Stimulated activated CD8-positive, alpha-beta memory T cell treated with anti-CD3 and anti-CD28 coated beads, Interleukin-7, amount 100 ng/mL, for 4 hours (primary cell): ENCODE data around the gene SSBP3.

Experiments used
- DNase-seq, 2 donors: peaks; one replicate each; pipeline ENCODE4 v3.0.0-alpha.2; 2020; ENCODE audit warnings: low read depth in 2 of 2

The SSBP3 gene

DNA sequence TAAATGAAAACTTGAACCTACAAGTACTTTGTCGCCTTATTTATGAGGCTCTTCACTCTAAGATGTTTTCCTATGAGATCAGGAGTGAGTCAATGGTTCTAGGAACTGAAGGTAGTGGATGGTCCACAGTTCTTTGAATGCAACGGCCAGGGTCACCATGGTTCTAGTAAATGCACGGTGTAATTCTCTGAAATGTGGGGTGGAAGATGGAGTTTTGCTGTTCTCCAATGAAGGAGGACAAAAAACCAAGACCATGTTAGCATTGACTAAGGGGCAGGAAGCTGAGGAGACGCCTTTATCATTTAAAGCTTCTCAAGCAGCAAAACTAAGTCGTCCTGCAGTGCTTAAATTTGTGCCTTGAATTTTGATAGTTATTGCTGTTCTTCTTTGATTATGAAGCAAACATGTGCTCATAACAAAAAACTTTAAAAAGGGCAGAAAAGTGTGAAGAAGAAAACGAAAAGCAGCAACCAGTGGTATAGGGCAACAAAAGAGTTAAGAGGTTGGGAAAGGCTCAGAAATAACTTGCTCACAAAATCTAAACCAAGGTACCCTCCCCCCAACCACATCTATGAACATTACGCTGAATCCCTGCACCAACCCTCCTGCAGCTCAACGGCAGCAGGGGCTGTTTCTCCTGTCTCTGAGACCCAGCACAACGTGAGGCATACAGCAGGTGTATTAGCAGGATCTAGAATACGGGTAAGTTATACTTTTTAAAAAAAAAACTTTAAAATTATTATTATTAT lies 121.2 kb downstream of the SSBP3 start:
- peak in 1 of 2 donors; percentile 25 for DNase-seq

DNA sequence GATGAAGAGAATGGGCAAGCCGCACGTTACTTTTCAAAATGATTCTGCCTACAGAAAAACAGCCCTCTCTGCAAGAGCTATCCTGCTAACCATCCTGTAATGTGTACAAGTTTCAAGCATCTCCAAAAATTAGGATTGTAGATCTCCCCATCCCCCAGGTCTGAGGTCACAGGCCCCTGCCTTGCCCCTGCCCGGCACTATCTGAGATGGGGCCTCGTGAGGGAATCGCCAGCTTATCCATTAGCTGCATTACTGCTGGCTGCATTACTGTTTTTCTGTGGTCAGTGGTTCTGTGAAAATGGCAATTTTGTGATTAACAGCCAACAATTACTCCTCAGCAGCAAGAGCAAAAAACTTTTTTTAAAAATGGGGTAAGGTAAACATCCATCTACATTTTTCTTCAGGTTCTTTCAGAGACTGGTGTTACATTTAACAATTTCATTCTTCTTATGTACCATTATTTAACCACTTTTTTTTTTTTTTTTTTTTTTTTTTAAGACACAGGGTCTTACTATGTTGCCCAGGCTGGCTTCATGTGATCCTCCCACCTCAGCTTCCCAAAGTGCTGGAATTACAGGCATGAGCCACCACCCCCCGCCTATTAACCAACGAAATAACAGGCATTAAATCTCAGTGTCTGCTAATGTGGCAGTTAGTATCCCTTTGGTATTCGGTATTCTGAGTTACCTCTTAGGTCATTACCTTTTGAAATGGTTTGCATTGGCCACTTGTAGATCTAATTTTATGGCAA lies 122.4 kb downstream of the SSBP3 start:
- DNase-seq = no peak

DNA sequence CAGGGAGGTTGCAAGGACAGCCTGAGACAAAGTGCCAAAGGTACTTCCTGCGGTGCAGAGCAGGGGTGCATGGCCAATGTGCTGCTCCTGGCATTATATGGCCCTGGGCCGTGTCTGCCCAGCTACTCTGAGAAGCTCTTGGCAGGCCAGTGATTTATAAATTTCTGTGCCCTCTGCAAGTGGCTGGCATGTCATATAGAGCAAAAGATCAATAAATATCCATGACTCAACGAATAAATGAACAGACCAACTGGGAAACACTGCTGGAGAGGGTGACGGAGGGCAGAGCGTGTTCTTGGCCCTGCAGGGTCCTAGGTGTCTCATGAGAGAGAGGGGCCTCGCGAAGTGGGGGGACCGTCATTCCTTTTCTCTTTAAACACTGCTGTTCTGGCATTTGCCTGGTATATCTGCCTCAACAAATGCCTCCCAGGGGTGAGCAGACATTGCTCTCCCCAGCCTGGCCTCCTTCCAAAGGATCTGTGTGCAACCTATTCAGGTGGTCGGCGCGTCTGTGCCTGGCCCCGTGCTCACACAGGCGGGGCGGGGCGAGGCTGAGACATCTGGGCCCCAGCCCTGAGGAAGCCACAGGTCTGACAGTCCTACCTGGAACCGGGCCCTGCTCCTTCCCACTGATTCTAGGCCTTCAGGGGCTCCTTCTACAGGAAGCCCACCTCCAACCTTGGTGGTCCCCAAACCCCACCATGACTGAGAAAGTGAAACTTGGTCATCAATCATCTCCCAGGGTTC lies 123.9 kb downstream of the SSBP3 start:
- no peak for DNase-seq

DNA sequence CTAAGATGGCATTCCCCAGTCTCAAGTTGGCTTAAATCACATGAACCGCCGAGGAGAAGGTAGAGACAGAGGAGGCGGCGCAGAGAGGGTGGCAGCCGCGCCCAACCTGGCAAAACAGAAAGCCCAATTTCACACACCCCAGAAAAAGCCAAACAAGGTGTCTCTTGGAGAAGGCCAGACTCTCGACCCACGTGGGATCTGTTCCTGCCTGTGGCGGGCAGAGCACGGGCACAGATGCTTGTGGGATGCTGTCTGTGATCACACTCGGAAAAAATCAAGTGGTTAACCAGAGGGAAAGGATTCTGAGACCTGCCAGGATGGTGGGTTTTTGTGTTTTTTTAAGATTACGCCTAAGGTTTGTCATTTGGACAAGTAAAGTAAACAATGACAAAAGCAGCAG lies 125.5 kb downstream of the SSBP3 start:
- DNase-seq = no peak

GRCh38 chr1:54279457-54279856 lies 126.7 kb downstream of the SSBP3 start:
- DNase-seq = no peak

DNA sequence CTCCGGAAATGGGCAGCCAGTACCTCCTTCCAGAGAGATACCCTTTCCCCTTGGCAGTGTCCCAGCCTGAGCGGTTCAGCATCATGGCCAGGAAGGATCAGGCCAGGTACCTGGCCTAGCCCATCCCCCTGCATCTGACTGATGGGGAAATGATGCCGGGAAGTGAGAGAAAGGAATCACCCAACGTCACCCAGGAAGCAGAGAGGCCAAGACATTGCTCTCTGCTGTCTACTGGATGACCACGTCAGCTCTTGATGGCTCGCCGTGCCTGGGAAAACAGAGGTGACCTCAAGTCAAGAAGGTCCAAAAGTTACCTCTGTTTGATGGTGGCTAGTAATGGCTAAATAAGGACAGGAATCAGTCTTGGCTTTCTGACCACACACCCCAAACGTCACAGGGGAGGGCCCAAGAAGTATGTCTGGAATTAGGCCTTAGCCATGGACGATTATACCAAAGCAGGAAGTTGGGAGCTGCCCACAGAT lies 127.2 kb downstream of the SSBP3 start:
- no peak for DNase-seq

DNA sequence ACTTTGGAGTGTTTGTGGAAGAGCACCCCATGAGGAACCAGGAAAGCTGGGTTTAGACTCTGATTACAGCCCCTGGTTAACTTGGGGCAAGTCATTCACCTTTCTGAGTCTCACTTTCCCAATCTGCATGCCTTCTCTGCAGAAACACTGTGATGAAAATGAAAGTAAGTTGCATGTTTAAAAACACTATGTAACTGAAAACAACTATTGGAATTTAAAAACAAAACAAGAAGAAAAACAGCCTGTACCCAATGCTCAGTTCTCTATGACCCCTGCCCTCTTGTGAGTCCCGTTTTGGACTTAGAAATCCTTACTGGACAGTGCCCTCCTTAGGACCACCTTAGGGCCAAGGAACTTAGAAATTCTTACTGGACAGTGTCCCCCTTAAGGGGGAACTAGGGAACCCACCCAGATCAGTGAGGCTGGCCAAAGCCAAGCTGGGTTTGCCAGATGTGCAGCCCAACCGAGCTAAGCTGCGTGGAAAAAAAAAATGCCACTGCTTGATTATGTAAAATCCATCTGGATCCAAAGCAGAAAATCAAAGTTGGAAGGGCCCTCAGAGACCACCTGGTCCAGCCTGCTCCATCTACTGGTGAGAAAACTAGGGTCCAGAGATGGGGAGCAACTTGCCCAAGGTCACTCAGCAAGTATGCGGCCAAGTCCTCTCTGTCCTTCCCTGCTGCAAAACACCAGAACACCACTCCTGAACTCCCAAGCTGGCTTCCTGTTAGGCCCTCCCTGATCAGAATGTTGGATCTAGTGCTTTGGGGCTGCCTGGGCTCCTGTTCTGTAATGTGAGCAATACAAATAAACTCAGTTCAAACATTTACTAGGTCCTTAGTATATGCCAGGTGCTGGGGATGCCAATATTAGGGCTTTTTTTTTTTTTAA lies 128.5 kb downstream of the SSBP3 start:
- no peak for DNase-seq

DNA sequence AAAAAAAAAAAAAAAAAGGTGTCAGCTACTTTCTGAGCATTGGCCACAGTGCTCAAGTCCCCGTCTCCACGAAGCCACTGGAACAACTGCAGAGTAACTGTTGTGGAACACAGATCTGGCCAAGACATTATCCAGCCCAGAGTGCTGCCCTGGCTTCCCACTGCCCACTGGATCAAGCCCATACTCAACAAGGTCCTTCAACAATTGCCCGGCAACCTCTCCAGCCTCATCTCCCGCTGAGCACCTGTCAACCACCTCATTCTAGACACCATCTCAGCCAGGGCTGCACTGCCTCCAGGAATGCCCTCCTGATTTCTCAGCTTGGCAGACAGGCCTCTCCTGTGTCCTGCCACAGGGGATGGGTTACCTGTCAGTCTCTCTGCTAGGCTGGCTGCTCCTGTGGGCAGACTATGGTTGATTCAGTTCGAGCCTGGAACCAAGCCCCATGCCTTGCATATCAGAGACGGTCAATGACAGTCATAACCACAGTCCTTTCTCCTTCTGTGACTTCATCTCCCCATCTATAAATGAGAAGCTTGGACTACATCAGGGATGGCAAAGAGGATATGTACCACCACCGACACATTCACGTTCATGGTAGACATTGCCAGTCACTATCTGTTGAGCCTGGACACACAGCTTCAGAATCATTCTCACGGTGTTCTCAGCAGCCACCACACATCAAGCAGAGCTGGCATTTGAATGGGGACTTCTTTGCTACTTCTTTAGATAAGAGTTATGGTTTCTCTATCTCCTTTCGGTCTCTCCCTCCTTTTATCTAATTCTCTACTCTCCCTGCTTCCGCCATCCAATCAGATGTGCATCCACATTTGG lies 129.4 kb downstream of the SSBP3 start:
- DNase-seq = no peak

DNA sequence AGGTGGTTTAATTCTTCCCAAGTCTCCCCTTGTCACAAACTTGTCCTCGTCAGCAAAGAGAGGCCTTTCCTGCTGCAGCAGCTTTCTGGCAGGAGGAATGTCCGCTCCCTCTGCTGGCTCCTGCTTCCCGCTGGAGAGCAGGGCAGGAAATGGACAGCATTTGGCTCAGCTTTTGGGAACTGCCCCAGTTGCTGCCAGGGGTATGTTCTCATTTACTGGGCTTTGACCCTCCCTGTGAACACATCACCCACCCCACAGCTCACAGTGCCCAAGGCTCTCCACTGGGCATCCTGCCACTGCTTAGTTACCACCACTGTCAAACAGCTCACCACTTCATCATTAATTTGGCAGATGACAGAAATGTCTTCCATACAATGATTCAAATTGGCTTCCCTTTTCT lies 130.8 kb downstream of the SSBP3 start:
- DNase-seq = no peak

GRCh38 chr1:54274881-54275280 lies 131.3 kb downstream of the SSBP3 start:
- DNase-seq = no peak

GRCh38 chr1:54274448-54274847 lies 131.7 kb downstream of the SSBP3 start:
- no peak for DNase-seq

DNA sequence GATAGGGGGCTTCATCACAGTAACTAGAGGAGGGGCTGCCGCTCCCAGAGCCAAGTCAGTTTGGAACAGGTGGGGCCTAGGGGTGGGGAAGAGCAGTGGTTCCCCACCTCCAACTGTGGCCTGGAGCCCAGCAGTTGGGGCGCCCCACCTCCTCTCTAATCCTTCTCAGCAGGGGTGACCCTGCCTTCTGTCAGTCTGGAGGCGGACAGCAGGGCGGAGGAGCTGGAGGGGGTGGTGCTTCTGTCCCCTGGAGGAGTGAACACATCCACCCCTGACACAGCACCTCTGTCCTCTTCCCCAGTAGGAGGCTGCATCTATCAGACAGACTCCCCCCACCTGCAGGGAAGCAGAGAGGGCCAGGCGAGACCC lies 132.4 kb downstream of the SSBP3 start:
- no peak for DNase-seq

- DNase-seq = no peak
These were observed 133.0 kb downstream of the SSBP3 start for GRCh38 chr1:54273092-54273794.

DNA sequence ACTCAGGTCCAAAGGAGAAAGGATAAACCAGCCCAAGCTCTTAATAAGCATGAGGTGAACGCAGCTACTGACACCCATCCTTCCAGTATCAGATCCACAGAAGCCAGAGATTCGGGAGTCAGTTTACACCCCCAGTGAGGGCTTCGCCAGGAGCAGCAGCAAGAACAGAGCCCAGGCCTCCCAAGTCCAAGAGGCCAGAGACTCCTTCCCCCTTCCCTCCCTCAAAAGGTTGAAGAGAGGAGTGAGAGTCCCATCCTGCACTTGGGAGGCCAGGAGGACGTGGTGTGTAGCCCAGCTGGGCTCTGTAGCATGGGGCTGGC lies 133.5 kb downstream of the SSBP3 start:
- DNase-seq = no peak

GRCh38 chr1:54272134-54272533 lies 134.1 kb downstream of the SSBP3 start:
- no peak for DNase-seq

DNA sequence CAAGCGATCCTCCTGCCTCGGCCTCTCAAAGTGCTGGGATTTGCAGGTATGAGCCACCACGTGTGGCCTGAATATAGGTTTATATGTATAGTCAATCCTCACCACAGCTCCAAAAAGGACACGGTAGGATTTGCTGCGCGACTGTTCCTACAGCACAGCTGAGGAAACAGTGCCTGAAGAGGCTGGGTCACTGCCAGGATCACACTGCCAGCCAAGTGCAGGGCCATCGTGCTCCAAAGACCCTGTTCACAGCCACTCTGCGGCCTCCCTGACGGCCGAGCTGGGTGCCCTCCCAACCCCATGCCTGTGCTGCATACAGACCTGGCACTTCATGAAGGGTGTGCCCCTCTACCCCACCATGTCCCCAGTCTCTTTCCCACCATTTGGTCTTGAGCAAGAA lies 134.9 kb downstream of the SSBP3 start:
- DNase-seq = no peak

DNA sequence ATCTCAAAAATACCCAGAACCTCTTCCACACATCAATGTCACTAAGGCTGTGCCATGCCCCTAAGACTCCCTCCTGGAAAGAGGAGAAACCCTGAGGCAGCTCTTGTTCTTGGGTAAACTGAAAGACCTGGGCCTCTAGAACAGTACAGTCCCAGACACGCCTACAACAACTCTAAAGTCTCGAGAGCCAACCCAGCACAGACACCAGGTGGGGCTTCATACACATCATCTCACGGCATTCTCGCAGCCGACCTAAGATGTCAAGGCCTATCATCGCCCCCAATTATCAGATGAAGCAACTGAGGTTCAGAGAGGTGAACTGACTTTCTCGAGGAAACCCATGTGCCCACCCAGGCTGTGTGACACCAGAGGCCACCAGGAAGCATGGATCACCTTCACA lies 135.7 kb downstream of the SSBP3 start:
- no peak for DNase-seq

DNA sequence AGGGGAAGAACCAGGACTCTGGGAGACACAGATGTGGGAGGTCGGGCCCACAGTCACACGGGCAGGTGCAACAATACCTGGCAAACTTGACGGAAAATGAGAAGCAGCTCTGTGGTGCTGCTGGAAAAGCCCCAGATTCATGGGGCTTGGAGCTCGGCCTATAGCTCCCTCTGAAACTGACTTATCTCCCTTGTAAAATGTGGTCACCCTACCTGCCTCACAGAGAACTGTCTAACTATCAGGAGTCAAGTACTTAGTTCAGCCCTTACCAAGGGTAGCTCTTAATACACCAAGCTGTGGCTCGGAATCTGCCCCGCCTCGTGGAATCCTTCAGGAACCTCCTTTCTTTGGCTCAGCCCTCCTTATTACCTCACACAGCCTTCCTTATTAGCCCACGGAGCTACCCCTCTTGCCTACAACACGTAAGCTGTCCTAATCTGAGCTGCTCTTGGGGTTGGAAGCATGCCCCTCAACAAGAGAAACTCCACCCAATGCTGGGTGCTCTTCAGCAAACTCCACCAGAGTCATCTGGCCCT lies 137.4 kb downstream of the SSBP3 start:
- no peak for DNase-seq

GRCh38 chr1:54267815-54268761 lies 138.1 kb downstream of the SSBP3 start:
- no peak for DNase-seq
